Hepatocyte (in vitro differentiated cells): ENCODE results near the gene SLC2A11. TPM values are rescaled to one million over a fixed set of nuclear protein-coding genes. Genes with fewer than 3 reads are reported as not detected.

Experiments
- DNase-seq: peaks from one replicate; pipeline ENCODE4 v3.0.0-alpha.2; 2016; ENCODE audit warnings: low spot score
- H2AFZ ChIP-seq: fragments of 200-600 bp; sonication (generic); 2 replicates; pipeline ENCODE4 v1.6.0; 2016; ENCODE audit warnings: antibody characterized with exemption, mild to moderate bottlenecking
- H3K27ac ChIP-seq: fragments of 200-600 bp; sonication (generic); 2 replicates; pipeline ENCODE4 v1.5.1; 2016; ENCODE audit warnings: mild to moderate bottlenecking
- H3K27me3 ChIP-seq: fragments of 200-600 bp; sonication (generic); 2 replicates; pipeline ENCODE4 v1.6.1; 2016
- H3K36me3 ChIP-seq: fragments of 200-600 bp; sonication (generic); replicated peaks from 2 replicates; pipeline ENCODE4 v1.5.1; 2016; ENCODE audit warnings: low read depth; ENCODE audit not compliant: insufficient read depth
- H3K4me1 ChIP-seq: fragments of 200-600 bp; sonication (generic); 2 replicates; pipeline ENCODE4 v1.5.1; 2016; ENCODE audit warnings: mild to moderate bottlenecking, moderate library complexity; ENCODE audit not compliant: insufficient read depth
- H3K4me2 ChIP-seq: fragments of 200-600 bp; sonication (generic); 2 replicates; pipeline ENCODE4 v1.6.0; 2016
- H3K4me3 ChIP-seq: fragments of 200-600 bp; sonication (generic); 2 replicates; pipeline ENCODE4 v1.5.1; 2016; ENCODE audit warnings: mild to moderate bottlenecking
- H3K79me2 ChIP-seq: fragments of 200-600 bp; sonication (generic); 2 replicates; pipeline ENCODE4 v1.6.0; 2017; ENCODE audit warnings: mild to moderate bottlenecking
- H3K9me2 ChIP-seq: fragments of 200-600 bp; sonication (generic); replicated peaks from 2 replicates; pipeline ENCODE4 v1.6.0; 2017; ENCODE audit warnings: mild to moderate bottlenecking; ENCODE audit not compliant: insufficient read depth
- H3K9me3 ChIP-seq: fragments of 200-600 bp; sonication (generic); 2 replicates; pipeline ENCODE4 v1.5.1; 2016; ENCODE audit warnings: low read depth, mild to moderate bottlenecking
- H4K20me1 ChIP-seq: fragments of 200-600 bp; sonication (generic); 2 replicates; pipeline ENCODE4 v1.6.0; 2016; ENCODE audit warnings: mild to moderate bottlenecking; ENCODE audit not compliant: insufficient read depth, poor library complexity, severe bottlenecking
- CTCF ChIP-seq: fragments of 200-600 bp; sonication (generic); IDR thresholded peaks from 2 replicates; pipeline ENCODE4 v1.5.1; 2016; ENCODE audit warnings: antibody characterized with exemption, mild to moderate bottlenecking; ENCODE audit not compliant: poor library complexity
- EZH2 ChIP-seq: fragments of 200-600 bp; sonication (generic); IDR thresholded peaks from 2 replicates; pipeline ENCODE4 v1.6.1; 2016; ENCODE audit warnings: antibody characterized with exemption, mild to moderate bottlenecking, borderline replicate concordance
- EZH2phosphoT487 ChIP-seq: fragments of 200-600 bp; sonication (generic); IDR thresholded peaks from one replicate; pipeline ENCODE4 v1.6.1; 2018; ENCODE audit warnings: antibody characterized with exemption, mild to moderate bottlenecking, low read depth, moderate library complexity; ENCODE audit not compliant: unreplicated experiment, severe bottlenecking
- whole genome bisulfite sequencing: methylation state at CpG from one replicate; pipeline ENCODE4 v1.1.6; 2016; ENCODE audit warnings: low lambda C conversion rate; ENCODE audit errors: missing lambda C conversion rate; 5-methylcytosine and 5-hydroxymethylcytosine counted together
- polyA plus RNA-seq: library from polyadenylated mRNA; unstranded; fragments of >200 nt; fragmentation: Nextera tagmentation; extraction: Ambion mirVana; gene quantifications from 2 replicates; pipeline ENCODE4 v1.2.1, GENCODE V29; 2016
- total RNA-seq: library from RNA; depleted of rRNA; stranded (reverse); fragments of >200 nt; gene quantifications from 2 replicates; pipeline ENCODE4 v1.2.3, GENCODE V29; 2014

SLC2A11 gene
- total and polyA plus RNA-seq, 2 experiments from 2014 or later = 15.0 TPM

DNA sequence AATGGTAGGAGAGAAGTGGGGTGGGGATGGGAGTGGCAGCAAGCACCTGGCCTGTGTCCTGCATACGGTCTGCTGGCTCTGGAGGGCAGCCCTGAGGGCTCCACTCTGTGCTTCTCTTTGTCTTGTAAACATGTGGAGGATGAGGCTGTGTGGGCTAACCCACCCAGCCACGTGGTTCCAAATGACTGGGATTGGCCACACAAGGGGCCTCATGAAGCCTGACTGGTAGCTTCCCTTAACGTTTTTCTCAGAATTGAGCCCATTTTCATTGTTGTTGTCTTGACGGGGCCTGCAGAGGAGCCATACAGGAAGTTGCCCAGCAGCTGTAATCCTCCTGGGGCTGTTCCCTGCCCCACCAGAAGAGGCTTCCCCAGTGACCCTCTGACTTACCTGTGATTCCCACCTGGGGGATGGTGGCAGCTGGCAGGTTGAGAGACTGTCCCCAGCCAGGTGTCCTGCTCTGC is 36.9 kb upstream of the SLC2A11 start:
- DNase-seq = no peak
- H3K27ac ChIP-seq = no peak overlapping the region
- WGBS = 69% methylated on average over 4 of the region's 4 CpGs

DNA sequence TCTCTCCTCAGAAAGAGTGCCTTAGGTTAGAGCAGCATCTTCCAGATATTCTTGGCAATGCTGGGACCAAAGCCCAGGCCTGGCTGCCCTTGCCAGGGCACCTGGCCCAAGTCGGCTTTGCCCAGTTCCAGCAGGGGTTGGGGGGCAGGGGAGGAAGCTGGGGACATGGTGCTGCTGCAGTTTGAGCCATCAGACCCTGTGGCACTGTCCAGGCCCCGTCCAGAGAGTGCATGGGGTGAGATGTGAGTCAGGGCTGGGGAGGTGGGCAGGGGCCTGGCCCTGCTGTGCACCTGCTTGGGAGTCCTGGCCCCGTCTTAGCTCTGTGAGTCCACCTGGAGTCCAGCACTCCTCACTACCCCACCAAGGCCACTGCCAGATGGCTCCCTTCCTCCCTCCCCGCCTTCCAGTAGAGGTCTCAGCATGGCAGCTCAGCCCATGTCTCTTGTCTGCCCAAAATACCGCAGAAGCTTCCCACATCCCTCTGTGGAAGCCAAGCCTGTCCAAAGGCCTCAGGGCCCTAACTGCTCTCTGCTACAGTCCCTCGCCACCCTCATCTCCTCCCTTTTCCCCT is 35.5 kb upstream of the SLC2A11 start:
- DNase-seq = no peak

More for the DNA sequence above, 36.9 kb upstream of the SLC2A11 start:
- no peak for TF ChIP-seq CTCF
- no peak for TF ChIP-seq EZH2
- TF ChIP-seq EZH2phosphoT487 = no peak
- no peaks in the 10 kb centered on the region for H3K9me2 ChIP-seq
- H2AFZ ChIP-seq = no peak overlapping the region
- no peaks in the 10 kb centered on the region for H3K27me3 ChIP-seq
- H3K9me3 ChIP-seq = no peaks in the 10 kb centered on the region
- H3K4me1 ChIP-seq = no peaks in the 10 kb centered on the region
- H3K4me2 ChIP-seq = no peak overlapping the region
- no peak overlapping the region for H3K4me3 ChIP-seq
- no peaks in the 10 kb centered on the region for H3K79me2 ChIP-seq
- H4K20me1 ChIP-seq = no peaks in the 10 kb centered on the region
- no peaks in the 10 kb centered on the region for H3K36me3 ChIP-seq

GRCh38 chr22:23823331-23823791 is 34.3 kb upstream of the SLC2A11 start:
- Histone ChIP-seq H3K27me3 (no peaks in the 10 kb centered on the region), H3K9me3 (no peaks in the 10 kb centered on the region), H3K36me3 (no peaks in the 10 kb centered on the region), H2AFZ (no peak overlapping the region), H3K9me2 (no peaks in the 10 kb centered on the region), H3K4me3 (no peak overlapping the region), H3K27ac (no peak overlapping the region), H4K20me1 (no peaks in the 10 kb centered on the region), H3K4me2 (no peak overlapping the region), H3K4me1 (no peaks in the 10 kb centered on the region), H3K79me2 (no peaks in the 10 kb centered on the region)
- TF ChIP-seq EZH2 (no peak), EZH2phosphoT487 (no peak), CTCF (no peak)
- DNase-seq = no peak
- WGBS = 95% methylated on average over 14 of the region's 14 CpGs

More for the DNA sequence above, 35.5 kb upstream of the SLC2A11 start:
- Histone ChIP-seq H3K4me3 (no peak overlapping the region), H3K27ac (no peak overlapping the region), H3K79me2 (no peaks in the 10 kb centered on the region), H3K9me3 (no peaks in the 10 kb centered on the region), H4K20me1 (no peaks in the 10 kb centered on the region), H3K4me1 (no peaks in the 10 kb centered on the region), H3K36me3 (no peaks in the 10 kb centered on the region), H2AFZ (no peak overlapping the region), H3K4me2 (no peak overlapping the region), H3K9me2 (no peaks in the 10 kb centered on the region), H3K27me3 (no peaks in the 10 kb centered on the region)
- WGBS = 96% methylated on average over 5 of the region's 6 CpGs
- no peak for TF ChIP-seq EZH2

DNA sequence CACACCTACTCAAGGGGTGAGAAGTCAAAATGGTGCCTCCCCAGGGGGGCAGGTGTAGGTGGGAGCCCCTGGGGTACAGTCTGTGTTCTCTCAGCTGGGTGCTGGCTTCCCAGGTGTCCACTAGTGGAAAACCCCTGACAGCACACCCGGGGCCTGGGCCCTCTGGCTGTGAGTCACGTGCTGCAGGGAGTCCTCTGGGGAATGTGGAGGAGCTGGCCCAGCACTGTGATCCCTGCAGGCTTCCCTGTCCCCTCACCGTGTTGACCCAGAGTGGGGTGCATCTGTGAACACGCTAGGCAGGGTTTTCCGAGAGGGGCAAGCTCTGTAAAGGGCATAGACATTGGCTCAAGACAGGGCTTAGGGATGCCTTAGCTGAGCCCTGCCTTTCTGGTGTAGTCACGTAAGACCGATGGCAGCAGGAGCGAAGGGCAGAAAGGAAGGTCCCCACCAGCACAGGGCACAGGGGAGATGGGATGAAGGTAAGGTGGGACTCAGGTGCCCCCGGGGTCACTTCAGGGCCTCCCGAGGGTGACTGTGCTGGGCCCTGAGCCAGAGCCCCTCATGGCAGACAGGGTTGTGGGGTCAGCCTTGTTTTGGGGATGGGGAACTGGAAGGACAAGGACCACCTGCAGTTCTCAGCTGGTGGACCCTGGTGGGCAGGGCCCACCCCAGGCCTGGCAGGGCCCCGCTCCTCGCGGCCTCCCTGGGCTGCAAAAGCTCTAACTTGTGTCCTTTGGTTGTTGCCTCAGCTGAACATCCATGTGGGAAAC is 33.0 kb upstream of the SLC2A11 start:
- no peaks in the 10 kb centered on the region for H3K4me1 ChIP-seq
- no peak for DNase-seq
- no peaks in the 10 kb centered on the region for H3K9me2 ChIP-seq
- no peaks in the 10 kb centered on the region for H3K9me3 ChIP-seq
- no peak overlapping the region for H3K4me3 ChIP-seq
- 94% methylated on average over 11 of the region's 13 CpGs for WGBS
- no peak overlapping the region for H3K4me2 ChIP-seq
- H3K27me3 ChIP-seq = no peaks in the 10 kb centered on the region
- H3K36me3 ChIP-seq = no peaks in the 10 kb centered on the region
- H4K20me1 ChIP-seq = no peaks in the 10 kb centered on the region
- TF ChIP-seq EZH2 (no peak), EZH2phosphoT487 (no peak), CTCF (no peak)
- H3K27ac ChIP-seq = no peak overlapping the region
- no peaks in the 10 kb centered on the region for H3K79me2 ChIP-seq
- no peak overlapping the region for H2AFZ ChIP-seq
